KOPT-K1 (cell line): ENCODE measurements around the gene LATS2.

Source experiments
- H3K27ac ChIP-seq: fragments of 200-600 bp; sonication (generic); 2 replicates; pipeline ENCODE4 v1.5.1; 2016; ENCODE audit warnings: antibody characterized with exemption, mild to moderate bottlenecking, low read depth, low read length; ENCODE audit not compliant: poor library complexity, severe bottlenecking
- H3K36me3 ChIP-seq: fragments of 200-600 bp; sonication (generic); 2 replicates; pipeline ENCODE4 v1.5.1; 2017; ENCODE audit warnings: antibody characterized with exemption, mild to moderate bottlenecking, low read length, moderate library complexity; ENCODE audit not compliant: insufficient read depth
- H3K9me3 ChIP-seq: fragments of 200-600 bp; sonication (generic); 2 replicates; pipeline ENCODE4 v1.5.1; 2017; ENCODE audit warnings: antibody characterized with exemption, low read length, mild to moderate bottlenecking; ENCODE audit not compliant: insufficient read depth, poor library complexity, severe bottlenecking

The LATS2 gene

DNA sequence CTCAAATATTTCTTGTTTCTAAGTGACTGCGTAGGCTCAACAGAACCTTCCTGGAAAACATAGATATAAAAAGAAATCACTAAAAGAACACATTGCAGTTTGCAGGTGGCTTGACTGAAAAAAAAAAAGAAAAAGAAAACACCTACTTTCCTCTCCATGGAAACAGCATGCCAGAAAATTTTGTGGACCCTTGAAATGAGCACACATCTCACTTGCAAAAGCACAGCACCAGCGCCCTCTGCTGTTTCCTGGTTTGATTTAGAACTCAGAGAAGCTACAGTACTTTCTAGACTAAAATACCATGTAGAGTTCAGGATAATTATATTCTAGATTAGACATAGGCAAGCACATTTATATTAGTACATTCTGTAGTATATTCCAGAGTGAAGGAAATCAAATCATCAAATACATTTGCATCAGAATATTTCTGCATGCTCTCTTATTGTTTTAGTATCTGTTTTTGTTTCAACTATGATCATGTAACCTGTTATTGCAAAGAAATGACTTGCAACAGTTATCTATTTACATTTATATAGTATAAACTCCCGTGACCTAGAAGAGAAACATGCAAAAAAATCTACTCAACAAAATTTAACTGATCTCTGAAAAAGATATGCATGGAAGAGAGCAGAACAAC, 136.5 kb downstream of the LATS2 start:
- Histone ChIP-seq H3K27ac (no peak overlapping the region), H3K36me3 (no peaks in the 10 kb centered on the region)

DNA sequence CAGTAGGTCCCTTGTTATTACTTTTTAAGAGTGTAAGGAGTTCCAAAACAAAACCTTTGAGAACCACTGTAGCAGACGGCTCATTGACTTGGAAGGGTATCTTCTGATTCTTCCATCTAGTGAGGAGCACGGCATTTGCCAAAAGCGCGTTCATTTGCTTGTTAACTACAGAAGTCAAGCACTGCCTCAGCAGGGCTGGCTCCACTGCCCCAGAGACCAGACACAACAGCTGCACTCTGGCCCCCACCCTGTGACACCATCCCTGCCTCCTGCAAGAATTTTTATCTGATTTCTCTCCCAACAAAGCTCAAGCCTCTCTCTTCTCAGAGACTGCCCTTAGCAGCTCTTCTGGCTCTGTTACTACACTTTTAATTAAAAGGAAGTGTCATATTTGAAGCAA, 138.1 kb downstream of the LATS2 start:
- Histone ChIP-seq H3K36me3 (no peaks in the 10 kb centered on the region), H3K9me3 (no peaks in the 10 kb centered on the region), H3K27ac (no peak overlapping the region)

More for the DNA sequence above, 136.5 kb downstream of the LATS2 start:
- H3K9me3 ChIP-seq: no peaks in the 10 kb centered on the region
